SK-N-SH (cell line): ENCODE data around the gene DGKD.

Experiments
- EZH2phosphoT487 ChIP-seq: fragments of 200-600 bp; sonication (generic); IDR thresholded peaks from 2 replicates; pipeline ENCODE4 v1.6.1; 2017; ENCODE audit warnings: low read depth, mixed run types, mild to moderate bottlenecking, antibody characterized with exemption, moderate library complexity, borderline replicate concordance
- FOXJ3 ChIP-seq: sonication (generic); formaldehyde crosslinking; IDR thresholded peaks from 2 replicates; pipeline ENCODE4 v1.5.1; 2020; ENCODE audit warnings: mild to moderate bottlenecking, missing genetic modification reagents
- GABPA ChIP-seq: IDR thresholded peaks from 2 replicates; pipeline ENCODE4 v1.4.0; 2012; ENCODE audit warnings: low read depth, mild to moderate bottlenecking
- POLR2AphosphoS5 ChIP-seq: IDR thresholded peaks from 2 replicates; pipeline ENCODE4 v1.6.1; 2012; ENCODE audit warnings: low read depth, low read length
- RAD21 ChIP-seq: IDR thresholded peaks from 2 replicates; pipeline ENCODE4 v1.6.1; 2012; ENCODE audit warnings: mild to moderate bottlenecking, low read length
- SMC3 ChIP-seq: IDR thresholded peaks from 2 replicates; pipeline ENCODE4 v1.6.1; 2012; ENCODE audit warnings: low read depth, low read length, improper control_type of control experiment
- ZBTB33 ChIP-seq: IDR thresholded peaks from 2 replicates; pipeline ENCODE4 v1.4.0; 2012; ENCODE audit warnings: low read depth, borderline replicate concordance
- TF ChIP-seq, protein P1 (sequence below): fragments of 200-600 bp; sonication (generic); IDR thresholded peaks from 2 replicates; pipeline ENCODE4 v1.6.1; 2017; ENCODE audit warnings: antibody characterized with exemption, mild to moderate bottlenecking, moderate library complexity
- TF ChIP-seq, protein P2 (sequence below): IDR thresholded peaks from 2 replicates; pipeline ENCODE4 v1.6.1; 2012; ENCODE audit warnings: mild to moderate bottlenecking, low read depth, low read length, moderate library complexity

DNA sequence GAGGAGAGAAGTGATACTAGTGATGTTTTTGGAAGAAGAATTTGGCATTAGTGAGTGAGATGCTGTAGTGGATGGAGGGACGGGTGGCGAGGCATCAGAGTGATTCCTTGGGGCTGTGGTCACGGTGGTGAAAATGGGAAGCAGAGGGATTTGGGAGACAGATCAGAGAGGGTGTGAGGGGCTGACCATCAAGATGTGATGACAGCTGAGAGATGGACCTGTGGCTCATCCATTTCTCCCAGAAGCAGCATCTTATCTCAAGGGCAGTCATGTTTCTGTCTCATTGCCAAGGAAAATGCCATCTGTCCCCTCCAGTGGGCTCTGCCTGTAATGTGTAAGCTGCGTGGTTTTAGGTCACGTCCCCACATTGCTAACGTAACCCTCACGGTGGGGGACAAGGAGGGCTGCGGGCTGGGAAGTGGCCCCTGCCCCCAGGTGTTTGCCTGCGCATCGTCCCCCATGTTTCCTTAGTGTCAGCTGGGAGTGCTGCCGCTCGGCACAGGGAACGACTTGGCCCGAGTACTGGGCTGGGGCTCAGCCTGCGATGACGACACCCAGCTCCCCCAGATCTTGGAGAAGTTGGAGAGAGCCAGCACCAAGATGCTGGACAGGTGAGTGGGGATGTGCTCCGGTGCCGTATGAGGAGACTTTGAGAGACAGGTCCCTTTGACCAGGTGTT lies 91.0 kb downstream of the DGKD start:
- TF ChIP-seq, protein P1, sequence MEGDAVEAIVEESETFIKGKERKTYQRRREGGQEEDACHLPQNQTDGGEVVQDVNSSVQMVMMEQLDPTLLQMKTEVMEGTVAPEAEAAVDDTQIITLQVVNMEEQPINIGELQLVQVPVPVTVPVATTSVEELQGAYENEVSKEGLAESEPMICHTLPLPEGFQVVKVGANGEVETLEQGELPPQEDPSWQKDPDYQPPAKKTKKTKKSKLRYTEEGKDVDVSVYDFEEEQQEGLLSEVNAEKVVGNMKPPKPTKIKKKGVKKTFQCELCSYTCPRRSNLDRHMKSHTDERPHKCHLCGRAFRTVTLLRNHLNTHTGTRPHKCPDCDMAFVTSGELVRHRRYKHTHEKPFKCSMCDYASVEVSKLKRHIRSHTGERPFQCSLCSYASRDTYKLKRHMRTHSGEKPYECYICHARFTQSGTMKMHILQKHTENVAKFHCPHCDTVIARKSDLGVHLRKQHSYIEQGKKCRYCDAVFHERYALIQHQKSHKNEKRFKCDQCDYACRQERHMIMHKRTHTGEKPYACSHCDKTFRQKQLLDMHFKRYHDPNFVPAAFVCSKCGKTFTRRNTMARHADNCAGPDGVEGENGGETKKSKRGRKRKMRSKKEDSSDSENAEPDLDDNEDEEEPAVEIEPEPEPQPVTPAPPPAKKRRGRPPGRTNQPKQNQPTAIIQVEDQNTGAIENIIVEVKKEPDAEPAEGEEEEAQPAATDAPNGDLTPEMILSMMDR, result no peak
- TF ChIP-seq POLR2AphosphoS5, result no peak
- TF ChIP-seq ZBTB33, result no peak
- no peak for TF ChIP-seq RAD21
- no peak for TF ChIP-seq EZH2phosphoT487
- no peak for TF ChIP-seq SMC3
- TF ChIP-seq FOXJ3 (CRISPR knock-in tag), result no peak
- TF ChIP-seq, protein P2, sequence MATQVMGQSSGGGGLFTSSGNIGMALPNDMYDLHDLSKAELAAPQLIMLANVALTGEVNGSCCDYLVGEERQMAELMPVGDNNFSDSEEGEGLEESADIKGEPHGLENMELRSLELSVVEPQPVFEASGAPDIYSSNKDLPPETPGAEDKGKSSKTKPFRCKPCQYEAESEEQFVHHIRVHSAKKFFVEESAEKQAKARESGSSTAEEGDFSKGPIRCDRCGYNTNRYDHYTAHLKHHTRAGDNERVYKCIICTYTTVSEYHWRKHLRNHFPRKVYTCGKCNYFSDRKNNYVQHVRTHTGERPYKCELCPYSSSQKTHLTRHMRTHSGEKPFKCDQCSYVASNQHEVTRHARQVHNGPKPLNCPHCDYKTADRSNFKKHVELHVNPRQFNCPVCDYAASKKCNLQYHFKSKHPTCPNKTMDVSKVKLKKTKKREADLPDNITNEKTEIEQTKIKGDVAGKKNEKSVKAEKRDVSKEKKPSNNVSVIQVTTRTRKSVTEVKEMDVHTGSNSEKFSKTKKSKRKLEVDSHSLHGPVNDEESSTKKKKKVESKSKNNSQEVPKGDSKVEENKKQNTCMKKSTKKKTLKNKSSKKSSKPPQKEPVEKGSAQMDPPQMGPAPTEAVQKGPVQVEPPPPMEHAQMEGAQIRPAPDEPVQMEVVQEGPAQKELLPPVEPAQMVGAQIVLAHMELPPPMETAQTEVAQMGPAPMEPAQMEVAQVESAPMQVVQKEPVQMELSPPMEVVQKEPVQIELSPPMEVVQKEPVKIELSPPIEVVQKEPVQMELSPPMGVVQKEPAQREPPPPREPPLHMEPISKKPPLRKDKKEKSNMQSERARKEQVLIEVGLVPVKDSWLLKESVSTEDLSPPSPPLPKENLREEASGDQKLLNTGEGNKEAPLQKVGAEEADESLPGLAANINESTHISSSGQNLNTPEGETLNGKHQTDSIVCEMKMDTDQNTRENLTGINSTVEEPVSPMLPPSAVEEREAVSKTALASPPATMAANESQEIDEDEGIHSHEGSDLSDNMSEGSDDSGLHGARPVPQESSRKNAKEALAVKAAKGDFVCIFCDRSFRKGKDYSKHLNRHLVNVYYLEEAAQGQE, result no peak
- no peak for TF ChIP-seq GABPA
